ENCODE results near the gene REP15.
"Not testable (repeated sequence)": the region's sequence is repeated elsewhere in the genome, so short reads cannot be mapped to it uniquely, and the experiment has no call there.

REP15 gene

DNA sequence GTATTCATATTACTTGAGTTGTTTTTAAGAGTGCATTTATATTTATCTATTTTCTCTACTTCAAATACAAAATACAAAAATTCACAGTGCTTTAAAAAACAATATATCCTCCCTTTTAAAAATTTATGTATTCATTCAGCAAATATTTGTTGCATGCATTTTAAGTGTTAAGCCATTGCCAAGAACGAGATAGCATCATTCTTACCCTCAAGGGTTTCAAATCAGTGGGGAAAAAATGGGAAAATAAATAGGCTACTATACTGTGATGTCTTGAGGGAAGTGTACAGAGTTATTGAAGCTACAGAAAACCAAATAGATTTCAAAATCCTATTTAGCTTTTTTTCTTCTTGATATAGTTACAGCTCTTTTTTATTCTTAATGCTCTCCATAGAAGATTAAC, 37.5 kb downstream of the REP15 start:
- ChIA-PET CTCF (interaction anchor here (0.6 to 7.3 kb wide), 44 partner anchors 8 to 1265 kb away, joined by 3 to 59 read pairs (median 4); partner anchors contain the start of genes KLHL42 and MANSC4), POLR2A (no interaction called here)
- no peak for TF ChIP-seq CTCF (IDR thresholded peaks at IDR 0.05; ENCODE audit: insufficient read depth, low read length, missing control alignments)
- no peak overlapping the region for H3K4me3 ChIP-seq (ENCODE audit: low read depth, low read length)
- DNase-seq (ENCODE audit: low read depth, low spot score) = no peak

GRCh38 chr12:27734321-27734720, 38.1 kb downstream of the REP15 start:
- DNase-seq (ENCODE audit: low read depth, low spot score); H3K4me3 ChIP-seq (ENCODE audit: low read depth, low read length); POLR2A ChIA-PET: not testable (repeated sequence)
- CTCF ChIA-PET = interaction anchor here (0.6 to 7.3 kb wide), 14 partner anchors 8 to 1138 kb away, joined by 3 to 59 read pairs (median 8); no protein-coding TSS in a partner anchor

DNA sequence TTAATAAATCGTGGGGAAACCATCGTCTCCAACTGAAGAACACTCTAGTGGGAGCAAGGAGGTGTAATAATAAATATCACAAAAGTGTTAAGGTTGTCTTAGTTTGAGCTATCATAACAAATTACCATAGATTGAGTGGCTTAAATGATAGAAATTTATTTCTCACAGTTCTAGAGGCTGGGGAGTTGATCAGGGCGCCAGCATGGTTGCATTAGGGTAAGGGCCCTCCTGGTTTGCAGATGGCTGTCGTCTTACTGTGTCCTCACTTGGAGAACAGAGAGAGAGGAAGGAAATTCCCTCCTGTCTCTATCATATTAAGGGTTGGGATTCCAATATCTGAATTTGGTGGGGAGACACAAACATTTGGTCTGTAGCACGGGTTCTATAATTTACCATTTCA, 47.4 kb downstream of the REP15 start:
- ChIA-PET POLR2A (no interaction called here), CTCF (no interaction called here)
- TF ChIP-seq CTCF (IDR thresholded peaks at IDR 0.05; ENCODE audit: insufficient read depth, low read length, missing control alignments) = no peak
- DNase-seq (ENCODE audit: low read depth, low spot score) = no peak
- H3K4me3 ChIP-seq (ENCODE audit: low read depth, low read length) = no peak overlapping the region

- CTCF ChIA-PET = interaction anchor here (1.9 to 3.5 kb wide), 4 partner anchors 8 to 195 kb away, joined by 5 to 28 read pairs (median 12); no protein-coding TSS in a partner anchor
- POLR2A ChIA-PET; DNase-seq (ENCODE audit: low read depth, low spot score); H3K4me3 ChIP-seq (ENCODE audit: low read depth, low read length): not testable (repeated sequence)
These were observed 49.5 kb downstream of the REP15 start for GRCh38 chr12:27745734-27746133.
